PC-9 (cell line): ENCODE measurements around the gene RSBN1L. TPM values are rescaled to one million over a fixed set of nuclear protein-coding genes. Genes with fewer than 3 reads are reported as not detected.
"Not testable (repeated sequence)": the region's sequence is repeated elsewhere in the genome, so short reads cannot be mapped to it uniquely, and the experiment has no call there.

Experiments used
- BruUV-seq: library from RNA; stranded (reverse); fragments of 400-500 nt; replicated peaks from 2 replicates; lab custom pipeline; 2021; lab: Mats Ljungman, UMichigan
- CTCF ChIA-PET: fragments of 300-600 bp; sonication (Branson Sonifier 250); formaldehyde crosslinking; loops from one replicate; lab custom pipeline; 2022; ENCODE audit warnings: antibody characterized with exemption; lab: Charles Lee
- POLR2A ChIA-PET: fragments of 300-600 bp; sonication (Branson Sonifier 250); formaldehyde crosslinking; loops from one replicate; lab custom pipeline; 2022; ENCODE audit warnings: antibody characterized with exemption; ENCODE audit not compliant: unreplicated experiment; lab: Charles Lee
- DNase-seq, 2 experiments: peaks; one replicate each; pipeline versions ENCODE4 v3.0.0 to v3.0.0-alpha.2; 2015 to 2022; ENCODE audit warnings: mixed read lengths in 1 of 2
- H2AFZ ChIP-seq: fragments of 200-600 bp; sonication (generic); 2 replicates; pipeline ENCODE4 v1.8.1; 2017; ENCODE audit warnings: antibody characterized with exemption
- H3F3A ChIP-seq: fragments of 200-600 bp; sonication (generic); 2 replicates; pipeline ENCODE4 v1.8.1; 2017; ENCODE audit warnings: antibody characterized with exemption, mild to moderate bottlenecking, low read depth; ENCODE audit not compliant: insufficient read depth
- H3K27ac ChIP-seq: fragments of 200-600 bp; sonication (generic); 2 replicates; pipeline ENCODE4 v1.6.1; 2016; ENCODE audit warnings: mixed run types
- H3K27me3 ChIP-seq: fragments of 200-600 bp; sonication (generic); 2 replicates; pipeline ENCODE4 v1.6.1; 2016; ENCODE audit warnings: low read depth, mixed run types; ENCODE audit not compliant: insufficient read depth
- H3K36me3 ChIP-seq: fragments of 200-600 bp; sonication (generic); 2 replicates; pipeline ENCODE4 v1.6.1; 2016; ENCODE audit warnings: low read depth, mixed run types
- H3K4me1 ChIP-seq: fragments of 200-600 bp; sonication (generic); replicated peaks from 2 replicates; pipeline ENCODE4 v1.6.1; 2016; ENCODE audit warnings: mixed run types; ENCODE audit not compliant: insufficient read depth
- H3K4me2 ChIP-seq: fragments of 200-600 bp; sonication (generic); 2 replicates; pipeline ENCODE4 v1.6.1; 2017; ENCODE audit warnings: mixed run types
- H3K4me3 ChIP-seq: fragments of 200-600 bp; sonication (generic); 2 replicates; pipeline ENCODE4 v1.6.1; 2016; ENCODE audit warnings: mixed run types
- H3K79me2 ChIP-seq: fragments of 200-600 bp; sonication (generic); 2 replicates; pipeline ENCODE4 v1.6.1; 2017; ENCODE audit warnings: low read depth, mixed run types
- H3K9me2 ChIP-seq: fragments of 200-600 bp; sonication (generic); 2 replicates; pipeline ENCODE4 v1.8.1; 2017; ENCODE audit warnings: mild to moderate bottlenecking; ENCODE audit not compliant: insufficient read depth
- H3K9me3 ChIP-seq: fragments of 200-600 bp; sonication (generic); 2 replicates; pipeline ENCODE4 v1.8.1; 2016; ENCODE audit warnings: low read depth; ENCODE audit not compliant: insufficient read depth
- H4K20me1 ChIP-seq: fragments of 200-600 bp; sonication (generic); 2 replicates; pipeline ENCODE4 v1.8.1; 2017; ENCODE audit not compliant: insufficient read depth
- EZH2 ChIP-seq: fragments of 200-600 bp; sonication (generic); IDR thresholded peaks from 2 replicates; pipeline ENCODE4 v1.8.0; 2017; ENCODE audit warnings: antibody characterized with exemption, low read depth
- intact Hi-C: fragments of 100-400 bp; cut with micrococcal nuclease; formaldehyde crosslinking; loops from one replicate; pipeline ENCODE4 v1.10.0; 2022; ENCODE audit not compliant: unreplicated experiment
- total RNA-seq: library from RNA; stranded (reverse); gene quantifications from 2 replicates; pipeline ENCODE4 v1.2.3, GENCODE V29; 2021
- TF ChIP-seq, protein P1 (sequence below): fragments of 200-600 bp; sonication (generic); conservative IDR thresholded peaks from 2 replicates; pipeline ENCODE4 v1.6.1; 2017; ENCODE audit warnings: mixed run types, antibody characterized with exemption, mild to moderate bottlenecking, moderate library complexity

Gene RSBN1L
- total RNA-seq, 1 experiment from 2014 or later: 20.7 TPM

DNA sequence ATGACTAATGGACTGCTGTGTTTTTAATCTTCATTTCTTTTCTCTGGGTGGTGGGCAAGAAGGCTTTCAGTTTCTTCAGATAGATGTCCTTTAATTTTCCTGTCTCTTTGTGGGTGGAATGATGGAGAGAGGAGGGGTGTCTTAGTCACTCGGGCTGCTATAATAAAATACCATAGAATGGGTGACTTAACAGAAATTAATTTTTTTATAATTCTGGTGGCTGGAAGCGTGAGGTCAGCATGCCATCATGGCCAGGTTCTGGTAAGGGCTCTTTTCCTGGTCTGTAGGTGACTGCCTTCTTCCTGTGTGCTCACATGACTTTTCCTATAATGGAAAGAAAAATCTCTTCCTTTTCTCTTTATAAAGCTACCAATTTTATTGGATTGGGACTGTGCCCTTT lies 6.3 kb downstream of the RSBN1L start:
- intact Hi-C loops: no loop called here
- Histone ChIP-seq H3K27ac (no peak overlapping the region), H4K20me1 (no peaks in the 10 kb centered on the region; the same call in 1 of the 2 replicates), H3K79me2 (peaks cover 91% of the 10 kb centered on the region), H3F3A (0 out of 2 replicates have a peak, but pooled peaks cover 9% of the 10 kb centered on the region), H3K4me2 (no peak overlapping the region), H3K4me3 (no peak overlapping the region), H3K9me2 (no peaks in the 10 kb centered on the region), H2AFZ (no peak overlapping the region), H3K36me3 (no peaks in the 10 kb centered on the region), H3K4me1 (peaks cover 24% of the 10 kb centered on the region), H3K27me3 (no peaks in the 10 kb centered on the region), H3K9me3 (no peaks in the 10 kb centered on the region)
- ChIA-PET CTCF (interaction anchor here (0.5 kb wide), 1 partner anchor 14 kb away, joined by 3 read pairs; no protein-coding TSS in a partner anchor), POLR2A (no interaction called here)
- BruUV-seq: no TSS peak
- no peak for DNase-seq
- TF ChIP-seq EZH2: no peak
- TF ChIP-seq, protein P1, sequence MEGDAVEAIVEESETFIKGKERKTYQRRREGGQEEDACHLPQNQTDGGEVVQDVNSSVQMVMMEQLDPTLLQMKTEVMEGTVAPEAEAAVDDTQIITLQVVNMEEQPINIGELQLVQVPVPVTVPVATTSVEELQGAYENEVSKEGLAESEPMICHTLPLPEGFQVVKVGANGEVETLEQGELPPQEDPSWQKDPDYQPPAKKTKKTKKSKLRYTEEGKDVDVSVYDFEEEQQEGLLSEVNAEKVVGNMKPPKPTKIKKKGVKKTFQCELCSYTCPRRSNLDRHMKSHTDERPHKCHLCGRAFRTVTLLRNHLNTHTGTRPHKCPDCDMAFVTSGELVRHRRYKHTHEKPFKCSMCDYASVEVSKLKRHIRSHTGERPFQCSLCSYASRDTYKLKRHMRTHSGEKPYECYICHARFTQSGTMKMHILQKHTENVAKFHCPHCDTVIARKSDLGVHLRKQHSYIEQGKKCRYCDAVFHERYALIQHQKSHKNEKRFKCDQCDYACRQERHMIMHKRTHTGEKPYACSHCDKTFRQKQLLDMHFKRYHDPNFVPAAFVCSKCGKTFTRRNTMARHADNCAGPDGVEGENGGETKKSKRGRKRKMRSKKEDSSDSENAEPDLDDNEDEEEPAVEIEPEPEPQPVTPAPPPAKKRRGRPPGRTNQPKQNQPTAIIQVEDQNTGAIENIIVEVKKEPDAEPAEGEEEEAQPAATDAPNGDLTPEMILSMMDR: no peak

DNA sequence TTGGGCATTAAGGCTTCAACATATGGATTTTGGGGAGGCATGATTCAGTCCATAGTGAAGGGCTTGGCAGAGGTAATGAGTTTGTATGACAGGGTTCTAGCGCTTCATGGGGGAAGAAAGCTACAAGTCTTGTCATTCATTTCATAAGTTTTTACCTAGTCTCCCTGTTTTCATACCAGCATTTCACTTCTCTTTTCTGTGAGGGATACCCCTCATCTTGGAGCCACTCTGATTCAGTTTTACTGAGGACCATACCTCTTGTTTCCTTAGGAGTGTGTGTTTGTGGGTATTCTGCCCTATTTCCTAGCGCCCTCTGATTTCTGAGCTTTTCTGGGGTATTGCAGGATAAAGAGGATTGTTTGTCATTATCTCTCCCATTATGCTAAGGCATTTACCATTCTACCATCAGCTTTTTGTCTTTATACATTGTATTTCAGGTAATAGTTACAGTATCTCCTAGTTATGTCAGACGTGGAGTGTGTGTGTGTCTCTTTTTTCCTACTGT lies 6.8 kb downstream of the RSBN1L start:
- no peak for DNase-seq
- Histone ChIP-seq H3F3A (0 out of 2 replicates have a peak, but pooled peaks cover 9% of the 10 kb centered on the region), H3K4me2 (no peak overlapping the region), H3K9me2 (no peaks in the 10 kb centered on the region), H3K4me1 (peaks cover 19% of the 10 kb centered on the region), H4K20me1 (no peaks in the 10 kb centered on the region; the same call in 1 of the 2 replicates), H2AFZ (no peak overlapping the region), H3K36me3 (no peaks in the 10 kb centered on the region), H3K79me2 (peaks cover 91% of the 10 kb centered on the region), H3K27me3 (no peaks in the 10 kb centered on the region), H3K9me3 (no peaks in the 10 kb centered on the region), H3K4me3 (no peak overlapping the region), H3K27ac (no peak overlapping the region)
- intact Hi-C loops: no loop called here
- ChIA-PET CTCF (no interaction called here), POLR2A (no interaction called here)
- BruUV-seq: no TSS peak
- TF ChIP-seq, protein P1: no peak
- no peak for TF ChIP-seq EZH2

DNA sequence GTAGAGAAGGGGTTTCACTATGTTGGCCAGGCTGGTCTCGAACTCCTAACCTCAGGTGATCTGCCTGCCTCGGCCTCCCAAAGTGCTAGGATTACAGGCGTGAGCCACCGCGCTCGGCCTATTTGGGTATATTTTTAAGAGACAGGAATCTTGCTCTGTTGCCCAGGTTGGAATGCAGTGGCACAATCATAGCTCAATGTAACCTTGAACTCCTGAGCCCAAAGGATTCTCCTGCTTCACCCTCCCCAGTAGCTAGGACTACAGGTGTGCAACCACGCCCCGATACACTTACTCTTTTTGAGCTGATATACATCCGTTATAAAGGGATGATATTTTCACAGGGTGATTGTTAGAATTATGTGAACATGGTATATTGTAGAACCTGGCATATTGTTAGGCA lies 7.4 kb downstream of the RSBN1L start:
- H4K20me1 ChIP-seq, H3K36me3 ChIP-seq, CTCF ChIA-PET, H3K9me2 ChIP-seq, intact Hi-C loops, H3K9me3 ChIP-seq, H3K27me3 ChIP-seq, H3F3A ChIP-seq, H2AFZ ChIP-seq, POLR2A ChIA-PET, H3K4me2 ChIP-seq, H3K4me3 ChIP-seq, H3K27ac ChIP-seq, DNase-seq, BruUV-seq: not testable (repeated sequence)
- Histone ChIP-seq H3K4me1 (peaks cover 13% of the 10 kb centered on the region), H3K79me2 (peaks cover 91% of the 10 kb centered on the region)
